Mesenchymal stem cell (in vitro differentiated cells and primary cell): ENCODE measurements around the gene ABCG2.

Experiments used
- DNase-seq: peaks from one replicate; pipeline ENCODE4 v3.0.0-alpha.2; 2013
- H2AFZ ChIP-seq: one replicate; pipeline ENCODE4 v1.6.1; 2013; ENCODE audit warnings: low read depth, mild to moderate bottlenecking, control low read depth, inconsistent platforms, low read length, moderate library complexity
- H2AK5ac ChIP-seq: 2 replicates; pipeline ENCODE4 v1.6.1; 2013; ENCODE audit warnings: low read length, moderate library complexity, mild to moderate bottlenecking, inconsistent platforms; ENCODE audit not compliant: severe bottlenecking
- H2BK120ac ChIP-seq: one replicate; pipeline ENCODE4 v1.6.1; 2013; ENCODE audit warnings: low read depth, mild to moderate bottlenecking, inconsistent platforms, low read length, moderate library complexity
- H2BK12ac ChIP-seq, 2 experiments: one replicate each; pipeline ENCODE4 v1.6.1; 2013; ENCODE audit warnings: inconsistent platforms in 2 of 2, low read length in 2 of 2, mild to moderate bottlenecking in 2 of 2, moderate library complexity in 2 of 2, control low read depth in 1 of 2
- H2BK15ac ChIP-seq: one replicate; pipeline ENCODE4 v1.6.1; 2013; ENCODE audit warnings: mild to moderate bottlenecking, low read depth, inconsistent platforms; ENCODE audit not compliant: poor library complexity, severe bottlenecking
- H2BK5ac ChIP-seq: 2 replicates; pipeline ENCODE4 v1.6.1; 2013; ENCODE audit warnings: low read depth, mild to moderate bottlenecking, low read length, control low read depth, inconsistent platforms; ENCODE audit not compliant: poor library complexity, severe bottlenecking
- H3K14ac ChIP-seq, 2 experiments: one replicate each; pipeline ENCODE4 v1.6.1; 2013; ENCODE audit warnings: inconsistent platforms in 2 of 2, low read length in 2 of 2, control low read depth in 1 of 2, mild to moderate bottlenecking in 1 of 2, moderate library complexity in 1 of 2
- H3K18ac ChIP-seq, 2 experiments: one replicate each; pipeline ENCODE4 v1.6.1; 2013; ENCODE audit warnings: inconsistent platforms in 2 of 2, low read length in 2 of 2, control low read depth in 1 of 2, low read depth in 1 of 2, mild to moderate bottlenecking in 1 of 2
- H3K23ac ChIP-seq, 2 experiments: one replicate each; pipeline ENCODE4 v1.6.1; 2013; ENCODE audit warnings: inconsistent platforms in 2 of 2, low read length in 2 of 2, mild to moderate bottlenecking in 2 of 2, moderate library complexity in 2 of 2, control low read depth in 1 of 2
- H3K27ac ChIP-seq: 2 replicates; pipeline ENCODE4 v1.5.1; 2013; ENCODE audit warnings: mild to moderate bottlenecking, moderate library complexity, low read length, control low read depth, inconsistent platforms; ENCODE audit not compliant: poor library complexity, severe bottlenecking
- H3K27me3 ChIP-seq, 2 experiments: 2 replicates each; pipeline versions ENCODE4 v1.6.1 to v1.7.0; 2013; ENCODE audit warnings: low read length in 2 of 2, mild to moderate bottlenecking in 2 of 2, moderate library complexity in 2 of 2, control low read depth in 1 of 2, inconsistent platforms in 1 of 2; ENCODE audit not compliant: control insufficient read depth in 1 of 2, insufficient read depth in 1 of 2
- H3K36me3 ChIP-seq, 2 experiments: 2 replicates each; pipeline versions ENCODE4 v1.6.1 to v1.7.0; 2013; ENCODE audit warnings: low read length in 2 of 2, control low read depth in 1 of 2, inconsistent platforms in 1 of 2, low read depth in 1 of 2, mild to moderate bottlenecking in 1 of 2; ENCODE audit not compliant: insufficient read depth in 2 of 2, control insufficient read depth in 1 of 2
- H3K4ac ChIP-seq, 2 experiments: one replicate each; pipeline ENCODE4 v1.6.1; 2013; ENCODE audit warnings: inconsistent platforms in 2 of 2, low read length in 2 of 2, mild to moderate bottlenecking in 2 of 2, moderate library complexity in 2 of 2, control low read depth in 1 of 2, low read depth in 1 of 2
- H3K4me1 ChIP-seq: 2 replicates; pipeline ENCODE4 v1.6.1; 2013; ENCODE audit warnings: low read depth, low read length, control low read depth; ENCODE audit not compliant: control insufficient read depth, insufficient read depth
- H3K4me2 ChIP-seq: 2 replicates; pipeline ENCODE4 v1.6.1; 2013; ENCODE audit warnings: low read length, mild to moderate bottlenecking, inconsistent platforms; ENCODE audit not compliant: poor library complexity, severe bottlenecking
- H3K4me3 ChIP-seq, 2 experiments: 2 replicates each; pipeline versions ENCODE4 v1.5.1 to v1.7.0; 2013; ENCODE audit warnings: low read length in 2 of 2, mild to moderate bottlenecking in 2 of 2, control low read depth in 1 of 2, low read depth in 1 of 2; ENCODE audit not compliant: insufficient read depth in 1 of 2
- H3K79me1 ChIP-seq: replicated peaks from 2 replicates; pipeline ENCODE4 v1.6.1; 2013; ENCODE audit warnings: mild to moderate bottlenecking, control low read depth, low read length, inconsistent platforms; ENCODE audit not compliant: poor library complexity, severe bottlenecking
- H3K9ac ChIP-seq: 2 replicates; pipeline ENCODE4 v1.7.0; 2013; ENCODE audit warnings: mild to moderate bottlenecking, low read length, moderate library complexity
- H3K9me3 ChIP-seq: 2 replicates; pipeline ENCODE4 v1.7.0; 2013; ENCODE audit warnings: mild to moderate bottlenecking, low read length; ENCODE audit not compliant: control insufficient read depth
- H4K8ac ChIP-seq: one replicate; pipeline ENCODE4 v1.6.1; 2013; ENCODE audit warnings: inconsistent platforms, mild to moderate bottlenecking, low read length, moderate library complexity
- H4K91ac ChIP-seq: one replicate; pipeline ENCODE4 v1.6.1; 2013; ENCODE audit warnings: mild to moderate bottlenecking, low read length, inconsistent platforms
- WGBS: methylation state at CpG from one replicate; pipeline ENCODE4 v1.1.7; 2013; ENCODE audit warnings: mixed read lengths; 5-methylcytosine and 5-hydroxymethylcytosine counted together

Gene ABCG2

DNA sequence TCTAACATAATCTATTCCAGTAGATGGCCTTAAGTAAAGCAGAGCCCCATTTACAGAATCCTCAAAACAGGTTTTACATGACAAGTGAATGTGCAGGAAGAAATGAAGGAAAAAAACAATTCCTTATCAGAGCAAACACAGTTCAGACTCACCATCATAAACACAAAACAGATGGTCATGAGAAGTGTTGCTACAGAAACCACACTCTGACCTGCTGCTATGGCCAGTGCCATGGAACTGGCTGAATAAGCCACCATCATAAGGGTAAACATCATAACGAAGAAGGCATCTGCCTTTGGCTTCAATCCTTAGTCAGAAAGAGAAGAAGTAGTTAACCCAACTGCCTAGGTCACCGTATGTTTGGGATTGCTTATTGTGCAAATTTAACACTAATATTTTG is 61.1 kb downstream of the ABCG2 start:
- Histone ChIP-seq H3K23ac (no peak overlapping the region), H3K4me1 (no peaks in the 10 kb centered on the region), H2AFZ (no peak overlapping the region), H3K14ac (no peak overlapping the region), H3K27me3 (no peaks in the 10 kb centered on the region), H3K27ac (no peak overlapping the region), H2BK12ac (no peak overlapping the region), H3K4ac (no peak overlapping the region), H3K36me3 (no peaks in the 10 kb centered on the region), H3K9ac (no peak overlapping the region), H3K4me2 (no peak overlapping the region), H2AK5ac (no peak overlapping the region), H4K91ac (no peak overlapping the region), H3K4me3 (no peak overlapping the region), H2BK5ac (no peak overlapping the region), H3K79me1 (no peaks in the 10 kb centered on the region), H3K18ac (no peak overlapping the region), H3K9me3 (no peaks in the 10 kb centered on the region), H2BK15ac (no peak overlapping the region), H4K8ac (no peak overlapping the region), H2BK120ac (no peak overlapping the region)
- DNase-seq: peak; percentile 68
- 57% methylated on average over 1 of the region's 2 CpGs for WGBS

DNA sequence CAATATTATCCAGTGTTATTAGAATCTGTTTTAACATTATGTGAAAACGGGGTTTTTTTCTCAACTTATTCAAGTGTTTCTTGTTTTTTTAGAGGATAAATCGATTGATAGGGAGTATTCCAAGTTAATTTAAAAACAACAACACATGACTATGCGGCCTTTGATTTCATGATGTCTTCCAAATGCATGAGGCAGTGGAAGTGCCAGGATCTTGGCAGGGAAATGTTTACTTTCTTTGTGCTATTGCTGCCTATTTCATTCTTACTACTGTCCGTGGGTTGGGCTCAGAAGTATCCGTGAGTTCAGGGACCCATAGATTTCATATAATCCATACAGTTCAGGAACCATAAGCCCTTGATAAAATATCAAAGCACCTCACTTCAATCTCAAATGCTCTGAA is 64.6 kb downstream of the ABCG2 start:
- no peak overlapping the region for H2BK12ac ChIP-seq
- no peak overlapping the region for H3K18ac ChIP-seq
- H2AFZ ChIP-seq: no peak overlapping the region
- H3K27ac ChIP-seq: no peak overlapping the region
- H3K4me2 ChIP-seq: no peak overlapping the region
- H3K4me1 ChIP-seq: no peaks in the 10 kb centered on the region
- H3K36me3 ChIP-seq: no peaks in the 10 kb centered on the region
- no peaks in the 10 kb centered on the region for H3K79me1 ChIP-seq
- H2BK5ac ChIP-seq: no peak overlapping the region
- no peaks in the 10 kb centered on the region for H3K9me3 ChIP-seq
- no peak overlapping the region for H4K91ac ChIP-seq
- no peak overlapping the region for H3K23ac ChIP-seq
- DNase-seq: no peak
- no peaks in the 10 kb centered on the region for H3K27me3 ChIP-seq
- H2AK5ac ChIP-seq: no peak overlapping the region
- H2BK120ac ChIP-seq: no peak overlapping the region
- H2BK15ac ChIP-seq: no peak overlapping the region
- H3K9ac ChIP-seq: no peak overlapping the region
- no peak overlapping the region for H4K8ac ChIP-seq
- H3K14ac ChIP-seq: no peak overlapping the region
- H3K4me3 ChIP-seq: no peak overlapping the region
- no peak overlapping the region for H3K4ac ChIP-seq
- 100% methylated on average over 4 of the region's 5 CpGs for WGBS

DNA sequence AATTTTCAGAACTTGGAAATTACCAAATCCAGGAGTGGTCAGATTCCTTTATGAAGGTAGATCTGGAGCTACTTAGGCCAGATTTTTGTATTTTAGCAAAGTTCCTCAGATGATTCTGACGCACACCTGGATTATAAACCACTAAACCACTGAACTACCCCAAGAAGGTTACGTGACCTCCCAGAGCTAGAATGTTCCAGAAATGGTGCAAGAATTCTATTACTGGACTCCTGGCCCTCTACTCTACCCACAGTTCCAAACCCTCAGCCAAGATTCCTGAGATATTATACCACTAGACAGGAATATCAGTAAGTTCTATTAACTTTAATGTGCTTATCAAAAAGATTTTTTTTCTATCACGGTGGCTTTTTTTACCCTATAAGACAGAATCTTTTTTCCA is 67.1 kb downstream of the ABCG2 start:
- Histone ChIP-seq H3K4me3 (no peak overlapping the region), H3K4ac (no peak overlapping the region), H2BK12ac (no peak overlapping the region), H3K23ac (no peak overlapping the region), H3K27ac (no peak overlapping the region), H3K36me3 (no peaks in the 10 kb centered on the region), H3K4me1 (no peaks in the 10 kb centered on the region), H3K4me2 (no peak overlapping the region), H3K18ac (no peak overlapping the region), H2AFZ (no peak overlapping the region), H3K9me3 (no peaks in the 10 kb centered on the region), H2BK15ac (no peak overlapping the region), H4K91ac (no peak overlapping the region), H4K8ac (no peak overlapping the region), H3K79me1 (no peaks in the 10 kb centered on the region), H2AK5ac (no peak overlapping the region), H3K14ac (no peak overlapping the region), H2BK5ac (no peak overlapping the region), H3K9ac (no peak overlapping the region), H2BK120ac (no peak overlapping the region), H3K27me3 (no peaks in the 10 kb centered on the region)
- WGBS: 100% methylated on average over 2 of the region's 3 CpGs
- DNase-seq: no peak

GRCh38 chr4:88090898-88091297 is 67.5 kb downstream of the ABCG2 start:
- Histone ChIP-seq H2AK5ac (no peak overlapping the region), H2BK12ac (no peak overlapping the region), H3K9ac (no peak overlapping the region), H3K9me3 (no peaks in the 10 kb centered on the region), H3K27ac (no peak overlapping the region), H3K79me1 (no peaks in the 10 kb centered on the region), H3K36me3 (no peaks in the 10 kb centered on the region), H3K27me3 (no peaks in the 10 kb centered on the region), H3K4me3 (no peak overlapping the region), H3K23ac (no peak overlapping the region), H2AFZ (no peak overlapping the region), H3K18ac (no peak overlapping the region), H2BK15ac (no peak overlapping the region), H3K4ac (no peak overlapping the region), H4K8ac (no peak overlapping the region), H4K91ac (no peak overlapping the region), H3K4me2 (no peak overlapping the region), H3K4me1 (no peaks in the 10 kb centered on the region), H2BK5ac (no peak overlapping the region), H3K14ac (no peak overlapping the region), H2BK120ac (no peak overlapping the region)
- DNase-seq: no peak
